A673 (cell line): Measurements from ENCODE around the gene LYPLA2. TPM values are rescaled to one million over a fixed set of nuclear protein-coding genes. Genes with fewer than 3 reads are reported as not detected.
"Not testable (repeated sequence)": the region's sequence is repeated elsewhere in the genome, so short reads cannot be mapped to it uniquely, and the experiment has no call there.

Experiments
- BruUV-seq: library from RNA; stranded (reverse); fragments of 400-500 nt; replicated peaks from 2 replicates; lab custom pipeline; 2021; lab: Mats Ljungman, UMichigan
- CTCF ChIA-PET: fragments of 300-600 bp; sonication (Branson Sonifier 250); formaldehyde crosslinking; loops from one replicate; lab custom pipeline; 2022; ENCODE audit warnings: antibody characterized with exemption; lab: Charles Lee
- POLR2A ChIA-PET: fragments of 300-600 bp; sonication (Branson Sonifier 250); formaldehyde crosslinking; loops from one replicate; lab custom pipeline; 2022; ENCODE audit warnings: antibody characterized with exemption; ENCODE audit not compliant: low non-redundant PET; lab: Charles Lee
- DNase-seq: peaks from one replicate; pipeline ENCODE4 v3.0.0-alpha.2; 2015; ENCODE audit warnings: low spot score
- H3K27ac ChIP-seq: fragments of 200-600 bp; sonication (generic); 2 replicates; pipeline ENCODE4 v1.5.1; 2016; ENCODE audit warnings: mixed run types, low read depth, mild to moderate bottlenecking, mixed read lengths, antibody characterized with exemption, low read length; ENCODE audit not compliant: poor library complexity, severe bottlenecking
- H3K27me3 ChIP-seq: fragments of 200-600 bp; sonication (generic); replicated peaks from 2 replicates; pipeline ENCODE4 v1.6.1; 2017; ENCODE audit warnings: mixed run types, low read depth, mild to moderate bottlenecking, mixed read lengths, antibody characterized with exemption, low read length; ENCODE audit not compliant: insufficient read depth, poor library complexity
- H3K36me3 ChIP-seq: fragments of 200-600 bp; sonication (generic); 2 replicates; pipeline ENCODE4 v1.6.1; 2016; ENCODE audit warnings: mixed run types, mild to moderate bottlenecking, mixed read lengths, antibody characterized with exemption, low read length; ENCODE audit not compliant: insufficient read depth, poor library complexity, severe bottlenecking
- H3K4me1 ChIP-seq: fragments of 200-600 bp; sonication (generic); 2 replicates; pipeline ENCODE4 v1.6.1; 2017; ENCODE audit warnings: mixed run types, mild to moderate bottlenecking, mixed read lengths, antibody characterized with exemption, low read length; ENCODE audit not compliant: insufficient read depth, poor library complexity, severe bottlenecking
- H3K4me3 ChIP-seq: fragments of 200-600 bp; sonication (generic); 2 replicates; pipeline ENCODE4 v1.5.1; 2016; ENCODE audit warnings: low read depth, mixed run types, mild to moderate bottlenecking, mixed read lengths, low read length; ENCODE audit not compliant: poor library complexity, severe bottlenecking
- H3K9me3 ChIP-seq: fragments of 200-600 bp; sonication (generic); 2 replicates; pipeline ENCODE4 v1.6.1; 2016; ENCODE audit warnings: mixed run types, low read depth, mild to moderate bottlenecking, mixed read lengths, antibody characterized with exemption, low read length; ENCODE audit not compliant: poor library complexity, severe bottlenecking
- EZH2 ChIP-seq: fragments of 200-600 bp; sonication (generic); IDR thresholded peaks from 2 replicates; pipeline ENCODE4 v1.6.1; 2017; ENCODE audit warnings: borderline replicate concordance, low read depth, mild to moderate bottlenecking, mixed read lengths, antibody characterized with exemption, low read length; ENCODE audit not compliant: poor library complexity, severe bottlenecking
- intact Hi-C: fragments of 100-400 bp; cut with micrococcal nuclease; formaldehyde crosslinking; loops from one replicate; pipeline ENCODE4 v1.10.0; 2022; ENCODE audit not compliant: unreplicated experiment
- total RNA-seq: library from RNA; stranded (reverse); gene quantifications from 2 replicates; pipeline ENCODE4 v1.2.3, GENCODE V29; 2021
- TF ChIP-seq, protein P1 (sequence below): fragments of 300-800, 200-600 bp; sonication (generic); conservative IDR thresholded peaks from 2 replicates; pipeline ENCODE4 v1.5.1; 2017; ENCODE audit warnings: low read depth, mild to moderate bottlenecking, antibody characterized with exemption, low read length, moderate library complexity, mixed read lengths

The LYPLA2 gene
- total RNA-seq, 1 experiment from 2014 or later: 66.2 TPM

DNA sequence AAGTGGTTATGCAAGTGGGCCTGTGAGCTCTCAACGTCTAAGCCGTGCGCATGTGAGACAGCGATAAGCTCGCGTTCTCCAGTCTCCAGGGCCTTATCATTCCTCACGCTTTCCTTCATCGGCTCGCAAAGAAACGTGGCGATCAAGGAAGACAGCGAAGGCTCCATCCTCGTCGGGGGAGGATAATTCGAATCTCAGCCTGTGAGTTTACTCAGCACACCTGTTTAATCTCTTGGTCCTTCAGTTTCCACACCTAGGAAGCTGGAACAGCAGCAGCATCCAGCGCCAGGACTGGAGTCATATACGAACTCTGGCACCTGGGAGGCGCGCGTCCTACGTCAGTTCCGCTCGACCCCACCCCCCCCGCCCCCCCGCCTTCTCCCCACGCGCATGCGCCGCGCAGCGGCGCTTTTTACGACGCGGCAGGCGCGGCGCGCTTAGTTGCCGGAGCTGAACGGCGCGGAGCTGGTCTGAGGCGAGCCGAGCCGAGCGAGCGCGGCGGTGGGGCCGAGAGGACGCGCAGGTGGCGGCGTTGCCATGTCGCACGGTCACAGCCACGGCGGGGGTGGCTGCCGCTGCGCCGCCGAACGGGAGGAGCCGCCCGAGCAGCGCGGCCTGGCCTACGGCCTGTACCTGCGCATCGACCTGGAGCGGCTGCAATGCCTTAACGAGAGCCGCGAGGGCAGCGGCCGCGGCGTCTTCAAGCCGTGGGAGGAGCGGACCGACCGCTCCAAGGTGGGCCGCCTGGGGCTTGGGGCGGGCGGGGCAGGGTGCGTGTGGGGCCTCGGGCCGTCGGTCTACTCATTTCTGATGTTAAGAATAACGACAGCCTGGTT is 12.7 kb upstream of the LYPLA2 start, which contains the start of gene PITHD1:
TSS of gene PITHD1 (plus strand) at position 440 of the 836 bp plus-strand sequence. CDS start at position 538, 98 bp downstream.
- Histone ChIP-seq H3K36me3 (peaks cover 14% of the 10 kb centered on the region), H3K4me3 (peak within 1 kb of the TSS; percentile 74), H3K27me3 (no peaks in the 10 kb centered on the region), H3K27ac (peak within 1 kb of the TSS; percentile 86), H3K9me3 (no peaks in the 10 kb centered on the region), H3K4me1 (peaks cover 13% of the 10 kb centered on the region)
- CTCF ChIA-PET: interaction anchor here (0.6 to 0.9 kb wide), 6 partner anchors 22 to 141 kb away, joined by 3 to 5 read pairs (median 3); partner anchors contain the start of gene GALE
- peak; percentile 91 for DNase-seq
- POLR2A ChIA-PET: interaction anchor here (0.6 kb wide), 2 partner anchors 247 to 410 kb away, joined by 3 to 6 read pairs; partner anchors contain the start of gene E2F2
- TF ChIP-seq EZH2: no peak
- TF ChIP-seq, protein P1, sequence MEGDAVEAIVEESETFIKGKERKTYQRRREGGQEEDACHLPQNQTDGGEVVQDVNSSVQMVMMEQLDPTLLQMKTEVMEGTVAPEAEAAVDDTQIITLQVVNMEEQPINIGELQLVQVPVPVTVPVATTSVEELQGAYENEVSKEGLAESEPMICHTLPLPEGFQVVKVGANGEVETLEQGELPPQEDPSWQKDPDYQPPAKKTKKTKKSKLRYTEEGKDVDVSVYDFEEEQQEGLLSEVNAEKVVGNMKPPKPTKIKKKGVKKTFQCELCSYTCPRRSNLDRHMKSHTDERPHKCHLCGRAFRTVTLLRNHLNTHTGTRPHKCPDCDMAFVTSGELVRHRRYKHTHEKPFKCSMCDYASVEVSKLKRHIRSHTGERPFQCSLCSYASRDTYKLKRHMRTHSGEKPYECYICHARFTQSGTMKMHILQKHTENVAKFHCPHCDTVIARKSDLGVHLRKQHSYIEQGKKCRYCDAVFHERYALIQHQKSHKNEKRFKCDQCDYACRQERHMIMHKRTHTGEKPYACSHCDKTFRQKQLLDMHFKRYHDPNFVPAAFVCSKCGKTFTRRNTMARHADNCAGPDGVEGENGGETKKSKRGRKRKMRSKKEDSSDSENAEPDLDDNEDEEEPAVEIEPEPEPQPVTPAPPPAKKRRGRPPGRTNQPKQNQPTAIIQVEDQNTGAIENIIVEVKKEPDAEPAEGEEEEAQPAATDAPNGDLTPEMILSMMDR: no peak
- intact Hi-C loops: no loop called here
- no TSS peak for BruUV-seq

DNA sequence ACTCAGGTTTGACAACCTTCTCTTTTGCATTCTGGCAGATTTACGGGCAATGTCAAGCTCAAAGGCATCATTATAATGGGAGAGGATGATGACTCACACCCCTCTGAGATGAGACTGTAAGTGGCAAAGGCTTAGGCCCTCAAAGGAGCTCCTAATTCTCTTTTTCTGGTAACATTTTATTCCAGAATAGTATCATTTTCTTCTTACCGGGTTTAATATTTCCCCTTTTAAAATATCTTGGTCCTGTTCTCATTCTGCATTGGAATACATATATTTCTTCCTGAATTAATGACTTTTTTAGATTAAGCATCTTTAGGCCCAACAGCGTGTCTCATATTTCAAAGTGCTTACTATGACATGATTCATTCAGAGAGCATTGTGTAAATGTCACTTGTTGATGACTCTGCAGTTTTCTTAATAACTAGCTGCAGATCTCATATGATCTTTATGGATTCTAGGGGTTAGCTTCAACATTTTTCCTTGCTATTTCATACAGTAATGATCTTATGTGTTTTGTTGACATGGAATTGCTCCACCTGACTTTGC is 11.0 kb upstream of the LYPLA2 start:
- DNase-seq: peak; percentile 54
- no peak for TF ChIP-seq EZH2
- TF ChIP-seq, protein P1: no peak
- intact Hi-C loops: no loop called here
- Histone ChIP-seq H3K27ac (peak overlapping the region; percentile 1), H3K4me1 (peaks cover 13% of the 10 kb centered on the region), H3K9me3 (no peaks in the 10 kb centered on the region), H3K27me3 (no peaks in the 10 kb centered on the region), H3K36me3 (peaks cover 20% of the 10 kb centered on the region), H3K4me3 (peak overlapping the region; percentile 74)
- CTCF ChIA-PET: interaction anchor here (0.6 kb wide), 1 partner anchor 271 kb away, joined by 3 read pairs; no protein-coding TSS in a partner anchor
- no TSS peak for BruUV-seq
- POLR2A ChIA-PET: no interaction called here

DNA sequence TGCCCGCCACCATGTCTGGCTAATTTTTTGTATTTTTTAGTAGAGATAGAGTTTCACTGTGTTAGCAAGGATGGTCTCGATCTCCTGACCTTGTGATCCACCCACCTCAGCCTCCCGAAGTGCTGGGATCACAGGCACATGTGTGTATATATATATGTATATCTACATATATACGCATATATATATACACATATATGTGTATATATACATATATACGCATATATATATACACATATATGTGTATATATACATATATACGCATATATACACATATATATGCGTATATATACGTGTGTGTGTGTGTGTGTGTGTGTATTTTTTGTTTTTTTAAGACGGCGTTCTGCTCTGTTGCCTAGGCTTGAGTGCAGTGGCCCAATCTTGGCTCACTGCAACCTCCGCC is 7.8 kb upstream of the LYPLA2 start:
- DNase-seq, H3K27ac ChIP-seq, intact Hi-C loops, H3K4me3 ChIP-seq, H3K9me3 ChIP-seq, CTCF ChIA-PET, H3K27me3 ChIP-seq, POLR2A ChIA-PET, BruUV-seq: not testable (repeated sequence)
- peaks cover 44% of the 10 kb centered on the region for H3K36me3 ChIP-seq
- peaks cover 13% of the 10 kb centered on the region for H3K4me1 ChIP-seq
